H9 (cell line): ENCODE measurements around the gene PIAS3. TPM values are rescaled to one million over a fixed set of nuclear protein-coding genes. Genes with fewer than 3 reads are reported as not detected.

ENCODE experiments used
- DNase-seq: peaks from one replicate; pipeline ENCODE4 v3.0.0-alpha.2; 2017
- H2AFZ ChIP-seq: one replicate; pipeline ENCODE4 v1.6.1; 2013; ENCODE audit warnings: mild to moderate bottlenecking, low read length, control low read depth, moderate library complexity
- H2AK5ac ChIP-seq: 2 replicates; pipeline ENCODE4 v1.6.1; 2013; ENCODE audit warnings: low read length, control low read depth, mixed read lengths; ENCODE audit not compliant: insufficient read length
- H2BK120ac ChIP-seq: one replicate; pipeline ENCODE4 v1.6.1; 2013; ENCODE audit warnings: low read depth, mild to moderate bottlenecking, low read length, control low read depth, inconsistent platforms; ENCODE audit not compliant: poor library complexity, severe bottlenecking
- H2BK12ac ChIP-seq: 2 replicates; pipeline ENCODE4 v1.6.1; 2013; ENCODE audit warnings: low read length, control low read depth, mixed read lengths, low read depth; ENCODE audit not compliant: insufficient read length
- H2BK15ac ChIP-seq: 2 replicates; pipeline ENCODE4 v1.6.1; 2013; ENCODE audit warnings: low read depth, low read length, control low read depth
- H2BK20ac ChIP-seq: one replicate; pipeline ENCODE4 v1.6.1; 2013; ENCODE audit warnings: low read depth, mild to moderate bottlenecking, low read length, control low read depth, inconsistent platforms; ENCODE audit not compliant: poor library complexity, severe bottlenecking
- H2BK5ac ChIP-seq: 2 replicates; pipeline ENCODE4 v1.6.1; 2013; ENCODE audit warnings: low read length, control low read depth, mixed read lengths; ENCODE audit not compliant: insufficient read length
- H3K14ac ChIP-seq: 2 replicates; pipeline ENCODE4 v1.6.1; 2013; ENCODE audit warnings: low read length, control low read depth; ENCODE audit not compliant: insufficient read depth
- H3K18ac ChIP-seq: 2 replicates; pipeline ENCODE4 v1.6.1; 2013; ENCODE audit warnings: low read depth, mild to moderate bottlenecking, mixed read lengths, low read length, control low read depth; ENCODE audit not compliant: insufficient read length
- H3K23ac ChIP-seq: 2 replicates; pipeline ENCODE4 v1.6.1; 2013; ENCODE audit warnings: low read length, control low read depth, mixed read lengths, low read depth; ENCODE audit not compliant: insufficient read length
- H3K23me2 ChIP-seq: 2 replicates; pipeline ENCODE4 v1.6.1; 2013; ENCODE audit warnings: low read depth, mild to moderate bottlenecking, mixed read lengths, low read length, control low read depth; ENCODE audit not compliant: insufficient read length, poor library complexity, severe bottlenecking
- H3K27ac ChIP-seq: 2 replicates; pipeline ENCODE4 v1.5.1; 2013; ENCODE audit warnings: low read length, control low read depth, mixed read lengths, low read depth; ENCODE audit not compliant: insufficient read length
- H3K27me3 ChIP-seq: 2 replicates; pipeline ENCODE4 v1.6.1; 2013; ENCODE audit warnings: low read length, control low read depth, inconsistent platforms; ENCODE audit not compliant: insufficient read depth
- H3K4ac ChIP-seq: 2 replicates; pipeline ENCODE4 v1.6.1; 2013; ENCODE audit warnings: low read depth, mild to moderate bottlenecking, control low read depth, inconsistent platforms, low read length, moderate library complexity
- H3K4me1 ChIP-seq: 2 replicates; pipeline ENCODE4 v1.6.1; 2013; ENCODE audit warnings: low read length, control low read depth, inconsistent platforms; ENCODE audit not compliant: insufficient read depth
- H3K4me2 ChIP-seq: 2 replicates; pipeline ENCODE4 v1.6.1; 2013; ENCODE audit warnings: low read length, control low read depth, mixed read lengths; ENCODE audit not compliant: insufficient read length, insufficient read depth
- H3K56ac ChIP-seq: 2 replicates; pipeline ENCODE4 v1.6.1; 2013; ENCODE audit warnings: low read depth, mild to moderate bottlenecking, mixed read lengths, low read length, control low read depth; ENCODE audit not compliant: insufficient read length
- H3K79me1 ChIP-seq: 2 replicates; pipeline ENCODE4 v1.6.1; 2013; ENCODE audit warnings: low read depth, mild to moderate bottlenecking, moderate library complexity, low read length, control low read depth, inconsistent platforms; ENCODE audit not compliant: insufficient read depth, poor library complexity, severe bottlenecking
- H3K79me2 ChIP-seq: 2 replicates; pipeline ENCODE4 v1.6.1; 2013; ENCODE audit warnings: low read length, control low read depth, inconsistent platforms; ENCODE audit not compliant: insufficient read depth
- H3K9ac ChIP-seq: 2 replicates; pipeline ENCODE4 v1.6.1; 2013; ENCODE audit warnings: low read length, control low read depth, mixed read lengths; ENCODE audit not compliant: insufficient read length; ENCODE audit errors: extremely low read depth
- H3K9me3 ChIP-seq: one replicate; pipeline ENCODE4 v1.6.1; 2013; ENCODE audit warnings: low read depth, low read length, inconsistent platforms; ENCODE audit not compliant: control insufficient read depth
- H3T11ph ChIP-seq: one replicate; pipeline ENCODE4 v1.6.1; 2013; ENCODE audit warnings: mild to moderate bottlenecking, low read length, control low read depth, inconsistent platforms
- H4K20me1 ChIP-seq: one replicate; pipeline ENCODE4 v1.6.1; 2013; ENCODE audit not compliant: control insufficient read depth, insufficient read length, insufficient read depth
- H4K5ac ChIP-seq: 2 replicates; pipeline ENCODE4 v1.6.1; 2013; ENCODE audit warnings: low read depth, mild to moderate bottlenecking, mixed read lengths, low read length, control low read depth; ENCODE audit not compliant: insufficient read length
- H4K8ac ChIP-seq: replicated peaks from 2 replicates; pipeline ENCODE4 v1.6.1; 2013; ENCODE audit warnings: low read length, control low read depth, mixed read lengths, low read depth; ENCODE audit not compliant: insufficient read length
- H4K91ac ChIP-seq: 2 replicates; pipeline ENCODE4 v1.6.1; 2013; ENCODE audit warnings: low read depth, mild to moderate bottlenecking, moderate library complexity, mixed read lengths, low read length, control low read depth; ENCODE audit not compliant: insufficient read length
- H3K27ac Mint-ChIP-seq, 3 experiments: 2 replicates in 2 of 3; 3 replicates in 1 of 3; pipeline ENCODE4 v1.8.0; 2020 to 2021; ENCODE audit warnings: mixed read lengths in 3 of 3, mild to moderate bottlenecking in 1 of 3, moderate library complexity in 1 of 3
- H3K27me3 Mint-ChIP-seq: 2 replicates; pipeline ENCODE4 v1.8.0; 2021; ENCODE audit warnings: low read depth, mild to moderate bottlenecking, moderate library complexity, mixed read lengths
- H3K36me3 Mint-ChIP-seq, 3 experiments: 2 replicates in 2 of 3; 3 replicates in 1 of 3; pipeline ENCODE4 v1.8.0; 2020 to 2021; ENCODE audit warnings: low read depth in 3 of 3, mixed read lengths in 3 of 3; ENCODE audit not compliant: insufficient read depth in 1 of 3
- H3K4me1 Mint-ChIP-seq, 2 experiments: 2 replicates each; pipeline ENCODE4 v1.8.0; 2020; ENCODE audit warnings: mixed read lengths in 2 of 2
- H3K4me3 Mint-ChIP-seq, 2 experiments: 2 replicates in 1 of 2; 3 replicates in 1 of 2; pipeline ENCODE4 v1.8.0; 2020 to 2021; ENCODE audit warnings: mild to moderate bottlenecking in 2 of 2, mixed read lengths in 2 of 2, moderate library complexity in 1 of 2
- H3K9me3 Mint-ChIP-seq, 2 experiments: 2 replicates in 1 of 2; 3 replicates in 1 of 2; pipeline ENCODE4 v1.8.0; 2020; ENCODE audit warnings: mild to moderate bottlenecking in 2 of 2, mixed read lengths in 2 of 2, moderate library complexity in 1 of 2
- CTCF ChIP-seq: fragments of 200-600 bp; sonication (generic); conservative IDR thresholded peaks from 3 replicates; pipeline ENCODE4 v1.8.0; 2021; ENCODE audit warnings: antibody characterized with exemption, mild to moderate bottlenecking
- WGBS: extraction: QIAGEN DNeasy Blood & Tissue Kit; methylation state at CpG from one replicate; pipeline ENCODE4 v1.1.7; 2013; ENCODE audit warnings: missing lambda C conversion rate, low lambda C conversion rate, mixed read lengths; ENCODE audit not compliant: insufficient read length; ENCODE audit errors: extremely low coverage; 5-methylcytosine and 5-hydroxymethylcytosine counted together
- total RNA-seq: library from RNA; stranded (reverse); gene quantifications from 2 replicates; pipeline ENCODE4 v1.2.1, GENCODE V29; 2021

The PIAS3 gene
- total RNA-seq, 1 experiment from 2014 or later = 33.9 TPM

- H3K9me3 ChIP-seq = no peaks in the 10 kb centered on the region
- Mint-ChIP-seq H3K36me3 (peaks cover 29 to 59% (median 57%) of the 10 kb centered on the region in 3 experiments), H3K27ac (peak overlapping the region in 1 of 3 experiments; percentile 11; a peak in 1 of 7 replicates), H3K27me3 (no peaks in the 10 kb centered on the region; the same call in 1 of the 2 replicates), H3K4me3 (no peak overlapping the region), H3K9me3 (no peaks in the 10 kb centered on the region), H3K4me1 (peaks cover 6% of the 10 kb centered on the region in 2 experiments; a peak in 2 of 4 replicates)
- H2BK15ac ChIP-seq = no peak overlapping the region
- no peaks in the 10 kb centered on the region for H3K79me1 ChIP-seq
- no peak overlapping the region for H2BK12ac ChIP-seq
- no peak overlapping the region for H3K23ac ChIP-seq
- no peaks in the 10 kb centered on the region for H3K27me3 ChIP-seq
- H3K4me1 ChIP-seq = no peaks in the 10 kb centered on the region
- no peak overlapping the region for H3K4ac ChIP-seq
- H3K14ac ChIP-seq = no peak overlapping the region
- no peak for DNase-seq
- H2AK5ac ChIP-seq = no peak overlapping the region
- H2BK120ac ChIP-seq = no peak overlapping the region
- WGBS = no CpG with 5 or more reads among the region's 15 CpGs
- H3K18ac ChIP-seq = no peak overlapping the region
- H3K23me2 ChIP-seq = peaks cover 3% of the 10 kb centered on the region
- H4K8ac ChIP-seq = no peak overlapping the region
- H2AFZ ChIP-seq = no peak overlapping the region
- H3K9ac ChIP-seq = no peak overlapping the region
- no peak overlapping the region for H3K27ac ChIP-seq
- no peak overlapping the region for H4K5ac ChIP-seq
- no peak overlapping the region for H3T11ph ChIP-seq
- no peak overlapping the region for H3K4me2 ChIP-seq
- no peak overlapping the region for H3K56ac ChIP-seq
- H2BK20ac ChIP-seq = no peak overlapping the region
- no peaks in the 10 kb centered on the region for H4K20me1 ChIP-seq
- no peaks in the 10 kb centered on the region for H3K79me2 ChIP-seq
- H2BK5ac ChIP-seq = no peak overlapping the region
- no peak overlapping the region for H4K91ac ChIP-seq
- TF ChIP-seq CTCF = peak; percentile 83
Measured at GRCh38 chr1:145849356-145850160, 9.3 kb downstream of the PIAS3 start.
